Transverse colon (tissue), 4 donors: ENCODE results near the gene ICE2.

Source experiments
- EP300 ChIP-seq: sonication (generic); formaldehyde crosslinking; IDR thresholded peaks from one replicate; pipeline ENCODE4 v1.6.1; 2017; ENCODE audit warnings: antibody characterized with exemption, low read depth
- POLR2A ChIP-seq: fragments of 450-650 bp; IDR thresholded peaks from one replicate; pipeline ENCODE4 v1.6.1; 2016; ENCODE audit warnings: antibody characterized with exemption, mild to moderate bottlenecking, moderate library complexity
- POLR2AphosphoS5 ChIP-seq, 3 donors: sonication (generic); formaldehyde crosslinking; IDR thresholded peaks; one replicate each; pipeline ENCODE4 v1.6.1; 2016; ENCODE audit warnings: antibody characterized with exemption in 3 of 3
- TF ChIP-seq, protein P1 (sequence below), 5 experiments: fragments of 200-600 bp in 3 of 5; fragments of 450-650 bp in 2 of 5; sonication (generic) in 3 of 5; IDR thresholded peaks; 1 replicate in 2 of 5; 2 replicates in 3 of 5; pipeline ENCODE4 v1.5.1; 2016 to 2017; ENCODE audit warnings: antibody characterized with exemption in 5 of 5, inconsistent platforms in 3 of 5, mild to moderate bottlenecking in 2 of 5, moderate library complexity in 1 of 5

DNA sequence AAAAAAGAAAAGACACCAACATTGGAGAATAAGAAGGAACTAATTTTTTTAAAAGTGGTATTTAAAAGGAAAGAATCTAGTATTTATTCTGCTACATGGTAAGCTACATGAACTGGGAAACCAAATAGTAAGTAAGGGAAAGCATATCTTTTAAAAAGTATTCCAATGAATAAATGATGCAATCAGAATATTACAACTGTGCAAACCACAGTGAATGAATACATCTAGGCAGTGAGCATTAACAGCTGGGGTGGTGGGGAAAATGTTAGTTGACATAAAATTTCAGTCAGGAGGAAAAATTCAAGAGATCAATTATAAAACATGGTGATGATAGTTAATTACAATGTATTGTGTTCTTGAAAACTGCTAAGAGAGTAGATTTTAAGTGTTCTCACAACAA is 16.9 kb downstream of the ICE2 start:
- TF ChIP-seq, protein P1, sequence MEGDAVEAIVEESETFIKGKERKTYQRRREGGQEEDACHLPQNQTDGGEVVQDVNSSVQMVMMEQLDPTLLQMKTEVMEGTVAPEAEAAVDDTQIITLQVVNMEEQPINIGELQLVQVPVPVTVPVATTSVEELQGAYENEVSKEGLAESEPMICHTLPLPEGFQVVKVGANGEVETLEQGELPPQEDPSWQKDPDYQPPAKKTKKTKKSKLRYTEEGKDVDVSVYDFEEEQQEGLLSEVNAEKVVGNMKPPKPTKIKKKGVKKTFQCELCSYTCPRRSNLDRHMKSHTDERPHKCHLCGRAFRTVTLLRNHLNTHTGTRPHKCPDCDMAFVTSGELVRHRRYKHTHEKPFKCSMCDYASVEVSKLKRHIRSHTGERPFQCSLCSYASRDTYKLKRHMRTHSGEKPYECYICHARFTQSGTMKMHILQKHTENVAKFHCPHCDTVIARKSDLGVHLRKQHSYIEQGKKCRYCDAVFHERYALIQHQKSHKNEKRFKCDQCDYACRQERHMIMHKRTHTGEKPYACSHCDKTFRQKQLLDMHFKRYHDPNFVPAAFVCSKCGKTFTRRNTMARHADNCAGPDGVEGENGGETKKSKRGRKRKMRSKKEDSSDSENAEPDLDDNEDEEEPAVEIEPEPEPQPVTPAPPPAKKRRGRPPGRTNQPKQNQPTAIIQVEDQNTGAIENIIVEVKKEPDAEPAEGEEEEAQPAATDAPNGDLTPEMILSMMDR (IDR thresholded peaks at IDR 0.05) = no peak
- TF ChIP-seq EP300 (no peak), POLR2A (no peak), POLR2AphosphoS5 (IDR thresholded peaks at IDR 0.05) (no peak)
